ENCODE data around the gene COL17A1.

The COL17A1 gene

GRCh38 chr10:104026762-104027161 lies 58.9 kb downstream of the COL17A1 start:
- H3K9me3 ChIP-seq (replicated peaks; ENCODE audit: insufficient read depth, low read length): no peaks in the 10 kb centered on the region
- H3K4me1 ChIP-seq (ENCODE audit: low read length): no peaks in the 10 kb centered on the region
- no peak overlapping the region for H3K27ac ChIP-seq (ENCODE audit: low read length)
- H4K20me1 ChIP-seq (ENCODE audit: insufficient read depth, low read length): no peaks in the 10 kb centered on the region
- no peaks in the 10 kb centered on the region; the same call in 1 of the 2 replicates for H3K36me3 ChIP-seq (replicated peaks; ENCODE audit: insufficient read depth, low read length)
- TF ChIP-seq EZH2phosphoT487 (IDR thresholded peaks at IDR 0.05; ENCODE audit: low read length) (no peak), EZH2 (optimal IDR thresholded peaks at IDR 0.05; ENCODE audit: low read depth, low read length) (no peak), CTCF (IDR thresholded peaks at IDR 0.05; ENCODE audit: low read length) (no peak)
- no peak for DNase-seq
- no peak overlapping the region for H2AFZ ChIP-seq (ENCODE audit: low read length)
- no peaks in the 10 kb centered on the region for H3K79me2 ChIP-seq (ENCODE audit: low read length)
- no peaks in the 10 kb centered on the region for H3F3A ChIP-seq (ENCODE audit: insufficient read depth, low read length)
- H3K4me2 ChIP-seq (ENCODE audit: low read depth, low read length): no peak overlapping the region
- no peak overlapping the region for H3K9ac ChIP-seq (ENCODE audit: low read length)
- H3K27me3 ChIP-seq (replicated peaks; ENCODE audit: insufficient read depth, low read length): no peaks in the 10 kb centered on the region
- no peaks in the 10 kb centered on the region for H3K9me2 ChIP-seq (replicated peaks; ENCODE audit: insufficient read depth, low read length)
- H3K4me3 ChIP-seq (ENCODE audit: low read length): no peak overlapping the region

GRCh38 chr10:104025524-104025923 lies 60.2 kb downstream of the COL17A1 start:
- Histone ChIP-seq H3F3A (ENCODE audit: insufficient read depth, low read length) (no peaks in the 10 kb centered on the region), H3K27ac (ENCODE audit: low read length) (no peak overlapping the region), H3K79me2 (ENCODE audit: low read length) (no peaks in the 10 kb centered on the region), H3K36me3 (replicated peaks; ENCODE audit: insufficient read depth, low read length) (peaks cover 3% of the 10 kb centered on the region; the same call in 1 of the 2 replicates), H3K4me2 (ENCODE audit: low read depth, low read length) (no peak overlapping the region), H3K27me3 (replicated peaks; ENCODE audit: insufficient read depth, low read length) (no peaks in the 10 kb centered on the region), H2AFZ (ENCODE audit: low read length) (no peak overlapping the region), H3K9ac (ENCODE audit: low read length) (no peak overlapping the region), H3K9me3 (replicated peaks; ENCODE audit: insufficient read depth, low read length) (no peaks in the 10 kb centered on the region), H3K9me2 (replicated peaks; ENCODE audit: insufficient read depth, low read length) (no peaks in the 10 kb centered on the region), H3K4me3 (ENCODE audit: low read length) (no peak overlapping the region), H3K4me1 (ENCODE audit: low read length) (no peaks in the 10 kb centered on the region), H4K20me1 (ENCODE audit: insufficient read depth, low read length) (no peaks in the 10 kb centered on the region)
- DNase-seq: no peak
- TF ChIP-seq EZH2 (optimal IDR thresholded peaks at IDR 0.05; ENCODE audit: low read depth, low read length) (no peak), EZH2phosphoT487 (IDR thresholded peaks at IDR 0.05; ENCODE audit: low read length) (no peak), CTCF (IDR thresholded peaks at IDR 0.05; ENCODE audit: low read length) (no peak)

- Histone ChIP-seq H3K79me2 (ENCODE audit: low read length) (no peaks in the 10 kb centered on the region), H3F3A (ENCODE audit: insufficient read depth, low read length) (no peaks in the 10 kb centered on the region), H3K9me2 (replicated peaks; ENCODE audit: insufficient read depth, low read length) (no peaks in the 10 kb centered on the region), H3K27me3 (replicated peaks; ENCODE audit: insufficient read depth, low read length) (no peaks in the 10 kb centered on the region), H4K20me1 (ENCODE audit: insufficient read depth, low read length) (no peaks in the 10 kb centered on the region), H3K9me3 (replicated peaks; ENCODE audit: insufficient read depth, low read length) (no peaks in the 10 kb centered on the region), H2AFZ (ENCODE audit: low read length) (no peak overlapping the region), H3K9ac (ENCODE audit: low read length) (no peak overlapping the region), H3K4me2 (ENCODE audit: low read depth, low read length) (no peak overlapping the region), H3K27ac (ENCODE audit: low read length) (no peak overlapping the region), H3K36me3 (replicated peaks; ENCODE audit: insufficient read depth, low read length) (peaks cover 10% of the 10 kb centered on the region; the same call in 1 of the 2 replicates), H3K4me1 (ENCODE audit: low read length) (no peaks in the 10 kb centered on the region), H3K4me3 (ENCODE audit: low read length) (no peak overlapping the region)
- no peak for DNase-seq
- TF ChIP-seq EZH2phosphoT487 (IDR thresholded peaks at IDR 0.05; ENCODE audit: low read length) (no peak), EZH2 (optimal IDR thresholded peaks at IDR 0.05; ENCODE audit: low read depth, low read length) (no peak), CTCF (IDR thresholded peaks at IDR 0.05; ENCODE audit: low read length) (no peak)
Measured at GRCh38 chr10:104022026-104022425, 63.7 kb downstream of the COL17A1 start.

Measured in MM.1S (cell line).